ENCODE measurements around the gene SMIM44.

SMIM44 gene

GRCh38 chr19:3441089-3441985 lies 41.9 kb downstream of the SMIM44 start:
- no peak for DNase-seq (ENCODE audit: low read depth in 2 of 2)

- peak; percentile 18 to 40 for DNase-seq (ENCODE audit: low read depth in 2 of 2)
Observed at GRCh38 chr19:3440082-3440481, 43.2 kb downstream of the SMIM44 start.

- peak; percentile 95 for DNase-seq (ENCODE audit: low read depth in 2 of 2)
Observed at GRCh38 chr19:3434630-3435553, 48.3 kb downstream of the SMIM44 start.

DNA sequence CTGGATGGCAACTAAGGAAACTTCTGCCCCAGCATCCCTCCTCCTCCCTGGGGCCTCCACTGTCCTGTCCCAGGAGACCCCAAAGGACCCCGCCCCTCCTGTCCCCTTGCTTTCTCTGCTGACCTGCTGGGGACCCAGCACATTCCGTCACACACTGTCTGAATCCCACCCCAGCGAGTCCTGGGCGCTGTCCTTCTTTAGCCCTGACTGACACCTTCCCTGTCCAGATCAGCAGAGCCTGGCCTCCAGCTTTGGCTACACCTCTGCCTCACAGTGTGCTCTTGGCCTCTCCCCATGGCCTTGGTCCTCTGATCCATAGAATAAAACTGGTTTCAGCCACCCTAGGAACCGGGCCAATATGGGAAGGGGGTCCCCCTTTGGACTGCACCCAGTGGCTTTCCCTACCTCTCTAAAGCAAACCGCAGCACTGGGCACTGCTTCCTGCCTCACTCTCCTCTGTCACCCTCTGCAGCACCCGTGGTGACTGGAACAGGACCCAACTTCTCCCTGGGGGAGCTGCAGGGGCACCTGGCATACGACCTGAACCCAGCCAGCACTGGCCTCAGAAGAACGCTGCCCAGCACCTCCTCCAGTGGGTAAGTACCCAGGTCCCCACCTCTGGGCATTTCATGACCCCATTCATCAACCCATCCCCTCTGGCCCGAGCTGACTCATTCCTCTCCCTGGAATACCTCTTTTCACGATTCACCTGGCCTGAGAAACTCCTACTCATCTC lies 49.3 kb downstream of the SMIM44 start:
- no peak for DNase-seq (ENCODE audit: low read depth in 2 of 2)

GRCh38 chr19:3433313-3433712 lies 49.9 kb downstream of the SMIM44 start:
- no peak for DNase-seq (ENCODE audit: low read depth in 2 of 2)
